Glomerular visceral epithelial cell (primary cell): ENCODE data around the gene BDH1.
"Not testable (repeated sequence)": the region's sequence is repeated elsewhere in the genome, so short reads cannot be mapped to it uniquely, and the experiment has no call there.

ENCODE experiments used
- DNase-seq: peaks from one replicate; pipeline ENCODE4 v3.0.0-alpha.2; 2016; ENCODE audit errors: extremely low spot score

The BDH1 gene

DNA sequence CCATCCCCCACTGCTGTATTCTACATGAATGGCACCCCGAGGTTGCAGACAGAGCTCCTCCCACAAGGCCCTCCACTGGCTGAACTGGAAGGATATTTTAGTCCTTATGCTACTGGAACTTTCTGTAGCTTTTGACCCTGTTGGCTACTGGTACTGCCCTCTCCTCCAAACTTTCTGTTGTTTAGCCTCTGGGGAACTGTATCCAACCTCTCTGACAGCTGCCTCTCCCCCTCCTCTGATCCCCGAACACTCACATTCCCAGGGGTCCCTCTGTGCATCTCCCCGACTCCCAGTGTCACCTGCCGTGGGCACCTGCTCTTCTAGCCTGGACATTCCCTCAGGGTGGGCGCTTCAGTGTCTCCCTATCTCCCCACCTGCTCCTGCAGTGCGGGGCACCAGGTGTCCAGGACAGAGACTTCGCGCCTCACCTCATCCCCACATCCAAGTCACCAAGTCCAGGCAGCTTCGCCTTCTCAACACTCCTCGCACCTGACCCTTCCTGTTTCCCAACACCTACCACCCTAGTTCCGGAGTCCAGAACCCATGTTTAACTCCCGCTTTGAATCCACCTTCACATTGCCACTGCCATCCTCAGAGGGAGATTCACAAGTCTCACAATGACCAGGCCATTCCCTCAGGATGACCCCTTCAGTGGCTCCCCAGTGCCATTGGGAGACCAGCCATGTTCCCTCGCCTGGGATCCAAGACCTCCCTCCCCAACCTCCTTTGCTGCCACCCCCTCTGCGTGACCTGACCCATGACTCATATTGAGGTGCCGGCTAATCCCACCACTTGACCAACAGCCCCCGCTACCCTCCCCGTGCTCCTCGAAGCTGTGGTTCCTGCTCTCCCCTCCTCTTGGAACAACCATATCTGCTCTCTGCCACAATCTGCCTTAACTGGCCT lies 34.2 kb downstream of the BDH1 start:
- DNase-seq: no peak

DNA sequence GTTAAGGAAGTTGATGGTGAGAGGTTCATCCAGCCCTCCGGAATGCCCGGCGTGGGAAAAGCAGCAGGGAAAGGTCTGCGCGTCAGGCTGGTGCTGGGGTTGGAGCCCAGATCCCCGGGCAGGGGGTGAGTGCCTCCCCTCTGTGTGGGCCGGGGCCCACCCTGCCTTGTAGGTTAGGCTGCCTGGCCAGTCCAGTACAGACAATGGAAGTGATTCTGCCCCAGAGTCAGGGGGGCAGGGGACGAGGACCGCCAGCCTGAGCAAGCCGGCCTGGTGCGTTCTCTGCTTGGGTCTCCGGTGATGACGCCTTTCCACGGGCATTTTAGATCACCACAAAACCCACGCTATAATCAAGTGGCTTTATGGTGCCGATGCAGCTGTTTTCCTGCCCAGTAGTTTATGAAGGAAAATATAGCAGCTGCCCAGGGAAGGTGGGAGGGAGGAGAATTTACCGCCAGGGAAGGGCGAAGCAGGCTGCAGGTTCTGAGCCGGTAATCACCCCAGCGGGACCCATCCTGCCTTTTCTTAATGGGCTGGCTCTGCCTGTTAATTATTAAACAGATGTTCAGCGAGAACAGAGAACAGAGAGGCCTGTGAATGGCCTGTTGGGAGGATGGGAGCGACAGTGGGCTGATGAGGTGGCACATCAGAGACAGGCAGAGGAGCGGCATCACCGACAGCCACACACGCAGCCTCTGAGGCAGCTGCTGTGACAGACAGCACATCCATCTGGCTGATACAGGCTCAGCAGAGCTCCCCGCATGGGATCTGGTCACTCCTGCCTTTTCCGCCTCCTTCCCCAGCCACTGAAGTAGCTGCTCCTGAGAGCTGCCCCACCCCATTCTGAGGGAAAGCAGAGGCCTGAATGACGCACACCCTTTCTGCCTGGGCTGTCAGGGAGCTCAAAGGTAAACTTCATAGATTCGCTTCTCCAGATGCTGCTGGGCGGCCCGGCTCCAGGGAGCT lies 35.2 kb downstream of the BDH1 start:
- peak; percentile 94 for DNase-seq

GRCh38 chr3:197519801-197520211 lies 36.0 kb downstream of the BDH1 start:
- DNase-seq: no peak

GRCh38 chr3:197518881-197519421 lies 36.8 kb downstream of the BDH1 start:
- peak; percentile 27 for DNase-seq

- not testable (repeated sequence) for DNase-seq
Measured at GRCh38 chr3:197517922-197518683, 37.7 kb downstream of the BDH1 start.

- DNase-seq: not testable (repeated sequence)
Measured at GRCh38 chr3:197516890-197517606, 38.7 kb downstream of the BDH1 start.

- DNase-seq: peak; percentile 99
Measured at GRCh38 chr3:197516517-197516889, 39.3 kb downstream of the BDH1 start.

- DNase-seq: no peak
Measured at GRCh38 chr3:197514786-197515355, 40.9 kb downstream of the BDH1 start.

DNA sequence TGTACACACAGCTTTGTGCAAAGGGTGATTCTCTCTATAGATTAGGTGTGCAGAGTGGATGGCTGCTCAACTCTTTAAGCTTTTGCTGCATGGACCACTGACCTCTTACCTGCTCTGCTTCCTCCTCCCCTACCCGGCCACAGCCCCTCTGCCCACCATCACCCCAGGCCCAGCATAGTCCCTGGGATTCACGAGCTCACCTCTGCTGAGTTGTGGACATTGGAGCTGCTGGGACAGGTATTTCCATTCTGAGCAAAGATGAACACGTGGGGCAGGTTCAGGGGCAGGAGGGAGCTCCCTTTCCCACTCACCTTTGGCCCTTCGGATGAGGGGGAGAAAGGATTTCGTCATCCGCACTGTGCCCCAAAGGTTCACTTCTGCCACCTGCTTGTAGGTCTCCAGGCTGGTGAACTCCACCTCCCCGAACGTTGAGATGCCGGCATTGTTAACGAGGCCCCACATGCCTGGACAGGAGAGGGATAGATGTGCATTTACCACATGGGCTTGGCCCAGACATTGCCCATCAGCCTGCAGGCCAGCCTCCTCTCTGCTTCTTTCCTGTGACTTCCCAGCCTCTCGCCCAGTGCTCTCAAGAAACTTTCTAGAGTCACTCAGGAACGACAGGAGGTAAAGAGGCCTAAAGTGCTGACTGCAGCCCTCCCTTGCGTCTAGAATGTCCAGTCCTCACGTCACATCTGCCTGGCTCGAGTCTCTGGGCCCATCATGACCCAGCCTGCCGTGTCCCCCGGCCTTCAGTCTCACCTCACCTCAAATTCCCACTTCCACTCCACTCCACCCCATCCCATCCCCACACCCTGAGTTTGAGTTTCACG lies 41.6 kb downstream of the BDH1 start:
- no peak for DNase-seq

DNA sequence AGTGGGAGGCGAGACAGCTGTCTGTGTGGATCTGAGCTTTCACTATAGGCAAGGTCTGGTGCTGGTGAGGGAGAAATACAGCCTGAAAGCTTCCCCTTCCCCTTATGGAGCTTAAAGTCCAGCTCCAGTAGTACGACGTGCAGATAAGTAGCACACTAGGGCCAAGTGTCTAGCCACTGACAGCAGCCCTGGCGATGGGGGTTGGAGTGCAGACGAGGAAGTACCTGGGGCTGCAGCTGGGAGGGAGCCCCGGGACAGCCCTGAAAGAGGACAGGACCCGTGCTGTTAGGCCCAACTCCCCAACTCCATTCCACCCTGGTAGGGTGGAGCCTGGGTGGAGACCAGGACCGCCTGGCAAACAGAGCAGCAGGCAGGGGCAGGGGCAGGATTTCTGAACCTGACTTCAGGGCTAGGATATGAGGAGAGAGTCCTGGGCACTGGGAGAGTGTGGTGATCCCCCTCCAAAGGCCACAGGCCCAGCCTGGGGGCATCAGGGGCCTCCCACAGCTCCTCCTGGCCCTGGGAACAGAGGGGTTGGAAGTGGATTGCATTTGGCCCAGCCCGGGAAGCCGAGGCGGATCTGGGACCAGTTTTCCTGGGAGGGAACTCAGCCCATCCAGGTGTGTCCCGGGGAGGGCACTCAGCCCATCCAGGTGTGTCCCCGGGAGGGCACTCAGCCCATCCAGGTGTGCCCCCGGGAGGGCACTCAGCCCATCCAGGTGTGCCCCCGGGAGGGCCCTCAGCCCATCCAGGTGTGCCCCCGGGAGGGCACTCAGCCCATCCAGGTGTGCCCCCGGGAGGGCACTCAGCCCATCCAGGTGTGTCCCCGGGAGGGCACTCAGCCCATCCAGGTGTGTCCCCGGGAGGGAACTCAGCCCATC lies 42.8 kb downstream of the BDH1 start:
- no peak for DNase-seq

DNA sequence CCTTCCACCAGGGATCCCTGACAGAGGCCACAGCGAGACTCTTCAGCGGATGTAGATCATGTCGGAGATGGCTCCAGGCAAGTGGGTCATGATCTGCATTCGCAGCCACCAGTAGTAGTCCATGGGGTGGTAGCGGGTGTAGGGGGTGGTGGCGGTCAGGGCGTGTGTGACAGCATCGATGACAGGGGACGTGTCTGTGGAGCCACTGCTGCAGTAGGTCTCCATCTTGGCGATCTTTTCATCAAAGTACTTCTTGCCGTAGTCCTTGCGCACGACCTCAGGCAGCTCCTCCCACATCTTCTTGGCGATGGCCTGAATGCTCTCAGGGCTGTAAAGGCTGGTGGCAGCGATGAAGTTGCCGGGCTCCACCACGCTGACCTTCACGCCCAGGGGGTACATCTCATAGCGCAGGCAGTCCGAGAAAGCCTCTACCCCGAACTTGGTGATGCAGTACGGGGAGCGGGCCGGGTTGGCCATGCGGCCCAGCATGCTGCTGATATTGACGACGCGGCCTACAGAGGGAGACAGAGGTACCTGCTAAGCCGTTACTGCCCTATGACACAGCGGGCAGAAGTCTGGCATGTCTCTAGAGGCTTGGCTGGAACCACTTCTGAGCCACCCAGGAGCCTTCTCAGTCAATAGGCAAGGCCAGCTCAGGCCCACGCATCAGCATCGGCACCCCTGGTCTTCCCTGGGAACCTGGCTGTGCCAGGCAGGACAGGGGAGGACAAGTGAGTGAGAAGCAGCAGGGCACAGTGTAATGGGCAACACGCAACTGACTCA lies 43.7 kb downstream of the BDH1 start:
- no peak for DNase-seq

DNA sequence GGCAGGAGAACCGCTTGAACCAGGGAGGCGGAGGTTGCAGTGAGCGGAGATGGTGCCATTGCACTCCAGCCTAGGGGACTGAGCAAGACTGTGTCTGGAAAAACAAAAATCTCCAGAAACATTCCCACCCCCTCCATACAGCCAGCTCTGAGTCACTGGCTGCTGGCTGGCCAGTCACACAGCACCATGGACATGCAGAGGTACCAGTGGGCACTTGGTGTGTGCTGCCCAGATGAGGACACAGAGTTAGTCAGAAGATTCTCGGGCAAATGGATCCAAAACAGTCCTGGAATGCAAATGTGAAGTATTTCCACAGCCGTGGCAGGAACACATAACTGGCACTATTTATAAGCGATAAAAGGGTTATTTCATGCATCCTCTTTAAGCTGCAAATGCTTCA lies 44.6 kb downstream of the BDH1 start:
- DNase-seq: peak; percentile 74

- DNase-seq: no peak
Measured at GRCh38 chr3:197510642-197511018, 45.1 kb downstream of the BDH1 start.

DNA sequence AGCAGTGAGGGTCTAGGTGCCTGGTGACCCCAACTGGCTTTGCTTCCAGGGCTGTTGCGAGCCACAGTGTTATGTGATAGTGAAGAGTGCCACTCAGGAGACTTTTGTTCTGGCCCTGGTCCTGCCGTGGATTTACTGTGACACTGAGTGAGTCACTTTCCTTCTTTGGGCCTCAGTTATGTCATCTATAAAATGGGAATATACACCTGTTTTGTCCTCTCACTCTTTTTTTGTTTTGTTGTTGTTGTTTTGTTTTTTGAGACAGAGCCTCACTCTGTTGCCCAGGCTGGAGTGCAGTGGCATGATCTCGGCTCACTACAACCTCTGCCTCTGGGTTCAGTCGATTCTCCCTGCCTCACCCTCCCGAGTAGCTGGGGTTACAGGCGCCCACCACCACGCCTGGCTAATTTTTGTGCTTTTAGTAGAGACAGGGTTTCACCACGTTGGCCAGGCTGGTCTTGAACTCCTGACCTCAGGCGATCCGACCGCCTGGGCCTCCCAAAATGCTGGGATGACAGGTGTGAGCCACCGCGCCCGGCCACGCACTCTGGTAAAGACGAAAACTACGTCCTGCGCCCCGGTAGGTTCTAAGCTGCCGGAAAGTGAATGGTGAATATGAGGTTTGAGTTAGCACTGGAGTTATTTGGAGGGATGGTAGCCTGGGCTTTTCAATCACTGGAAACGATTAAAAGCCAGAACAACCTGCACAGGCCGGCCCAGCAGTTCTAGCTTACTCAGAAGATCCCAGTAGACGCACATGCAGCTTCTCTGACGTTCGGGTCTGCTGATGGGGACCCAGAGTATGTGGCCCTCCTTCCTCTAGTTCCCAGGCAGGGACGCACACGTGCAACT lies 46.6 kb downstream of the BDH1 start:
- no peak for DNase-seq

GRCh38 chr3:197508461-197508860 lies 47.3 kb downstream of the BDH1 start:
- DNase-seq: no peak

DNA sequence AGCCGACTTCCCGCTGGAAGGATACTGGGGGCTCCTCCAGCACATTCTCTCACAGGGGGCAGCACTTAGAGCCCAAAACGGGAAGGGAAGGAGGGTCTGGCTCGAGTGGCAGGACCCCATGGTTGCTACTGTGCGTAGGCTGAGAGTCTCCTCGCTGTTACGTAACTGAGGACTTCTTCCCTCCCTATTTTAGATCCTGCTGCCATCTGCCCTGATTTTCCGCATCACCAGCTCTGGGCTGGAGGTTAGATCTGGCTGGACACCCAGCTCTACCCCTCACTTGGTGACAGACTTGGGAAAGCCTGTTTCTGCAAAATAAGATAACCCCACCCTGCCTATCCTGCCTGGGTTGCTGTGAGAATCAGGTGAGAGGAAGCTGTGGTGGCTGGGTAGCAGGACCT lies 47.7 kb downstream of the BDH1 start:
- DNase-seq: no peak

GRCh38 chr3:197507541-197507940 lies 48.2 kb downstream of the BDH1 start:
- no peak for DNase-seq
